Fibroblast of skin of abdomen (primary cell): ENCODE results near the gene ZFPL1.
A peak's percentile ranks its signal among the peaks of the same experiment; 100 is the strongest.

ENCODE experiments used
- DNase-seq: peaks from one replicate; pipeline ENCODE4 v3.0.0-alpha.2; 2013

Gene ZFPL1

DNA sequence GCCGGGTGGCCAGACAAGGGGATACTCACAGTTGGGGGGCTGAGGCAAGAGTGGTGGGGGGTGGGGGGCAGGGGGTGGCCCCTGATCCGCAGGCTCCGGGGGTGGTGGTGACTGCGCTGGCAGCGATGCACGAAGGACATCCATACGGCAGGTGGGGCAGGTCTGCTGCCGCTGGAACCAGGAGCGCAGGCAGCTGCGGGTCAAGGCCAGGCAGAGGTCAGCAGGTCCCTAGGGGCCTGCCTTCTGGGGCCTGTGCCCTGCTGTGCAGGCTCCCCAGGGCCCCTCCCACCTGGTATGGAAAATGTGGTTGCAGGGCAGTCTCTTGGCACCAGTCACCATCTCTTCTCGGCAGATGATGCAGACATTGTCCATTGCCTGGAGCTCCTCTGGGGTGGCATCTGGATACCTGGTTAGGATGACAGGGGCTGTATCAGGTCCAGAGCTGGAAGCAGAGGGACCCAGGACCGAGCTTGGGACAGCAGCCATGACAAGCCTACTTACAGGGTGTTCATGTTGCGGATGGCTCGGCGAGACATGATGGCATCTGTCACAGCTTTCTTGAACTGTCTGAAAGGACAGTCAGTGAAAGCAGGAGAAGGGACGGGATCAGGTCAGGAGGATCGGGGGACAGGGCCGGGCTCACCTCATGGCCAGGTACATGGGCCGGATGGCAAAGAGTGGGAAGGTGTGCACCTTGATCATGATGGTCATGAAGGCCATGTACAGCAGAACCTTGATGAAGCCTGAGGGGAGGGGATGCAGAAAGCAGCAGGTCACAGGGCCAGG, 46.8 kb downstream of the ZFPL1 start:
- no peak for DNase-seq

- DNase-seq: no peak
Observed at GRCh38 chr11:65131417-65131776, 47.4 kb downstream of the ZFPL1 start.

GRCh38 chr11:65131895-65132237, 47.8 kb downstream of the ZFPL1 start:
- no peak for DNase-seq

DNA sequence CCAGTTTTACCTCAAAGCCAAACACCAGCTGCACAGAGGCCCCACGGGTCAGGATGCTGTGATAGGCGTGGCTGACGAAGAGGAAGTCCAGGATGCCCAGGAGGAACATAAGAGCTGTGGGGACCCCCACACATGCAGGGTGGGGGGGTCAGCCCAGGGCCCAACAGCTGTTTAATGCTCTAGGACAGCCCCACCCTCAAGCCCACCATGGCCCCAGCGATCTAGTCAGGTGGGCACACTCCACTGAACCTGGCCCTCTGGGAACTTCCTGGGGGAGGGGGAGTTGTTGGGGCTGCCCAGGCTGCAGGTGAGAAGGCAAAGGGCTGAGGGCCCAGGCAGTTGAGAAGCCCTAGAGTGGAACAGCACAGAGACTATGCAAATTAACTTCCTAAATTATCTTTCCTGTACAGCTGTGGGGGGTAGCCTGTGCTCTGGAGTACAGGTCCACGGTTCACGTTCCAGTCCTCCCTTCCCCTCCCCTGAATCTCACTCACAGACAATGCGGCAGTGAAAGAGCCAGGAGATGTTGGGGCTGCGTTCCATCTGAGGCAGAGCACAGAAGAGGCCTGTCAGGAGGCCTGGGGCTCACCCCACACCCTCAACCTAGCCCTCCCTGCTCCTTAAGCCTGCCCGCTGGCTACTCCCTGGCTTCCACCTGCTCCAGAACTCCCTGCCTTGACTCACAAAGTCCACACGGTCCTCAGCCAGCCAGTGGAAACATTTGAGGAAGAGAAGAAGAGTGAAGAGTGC, 48.4 kb downstream of the ZFPL1 start:
- no peak for DNase-seq

DNA sequence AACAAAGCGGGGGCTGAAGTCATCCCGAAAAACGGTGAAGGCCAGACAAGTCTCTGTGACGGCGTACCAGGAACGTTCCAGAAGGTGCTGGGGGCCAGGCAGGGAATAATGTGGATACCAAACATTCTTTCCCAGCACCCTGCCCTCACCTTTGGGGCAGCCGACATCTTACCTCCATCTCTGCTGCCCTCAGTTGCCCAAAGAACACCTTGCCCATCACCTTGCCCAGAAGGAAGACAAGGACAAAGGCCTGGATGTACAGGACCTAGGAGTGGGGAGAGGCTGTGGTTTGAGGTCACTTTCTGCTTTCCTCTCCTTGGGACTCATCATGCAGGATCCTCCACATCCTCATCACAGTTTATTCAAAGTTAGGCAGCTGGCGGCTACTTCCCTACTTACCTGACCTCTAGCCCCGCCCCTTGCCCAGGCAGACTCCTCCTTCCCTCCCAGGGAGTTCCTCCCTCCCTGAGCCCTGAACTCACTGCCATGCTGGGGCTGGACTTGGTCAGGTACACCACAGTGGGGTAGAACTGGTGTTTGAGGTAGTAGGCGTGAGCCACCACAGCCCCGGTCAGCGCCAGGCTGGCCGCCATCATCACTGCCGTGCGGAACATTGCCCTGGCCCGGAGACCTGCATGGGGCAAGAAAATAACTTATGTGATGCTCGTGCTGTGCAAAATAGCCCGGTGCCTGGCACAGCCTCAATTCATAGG, 49.1 kb downstream of the ZFPL1 start:
- no peak for DNase-seq

DNA sequence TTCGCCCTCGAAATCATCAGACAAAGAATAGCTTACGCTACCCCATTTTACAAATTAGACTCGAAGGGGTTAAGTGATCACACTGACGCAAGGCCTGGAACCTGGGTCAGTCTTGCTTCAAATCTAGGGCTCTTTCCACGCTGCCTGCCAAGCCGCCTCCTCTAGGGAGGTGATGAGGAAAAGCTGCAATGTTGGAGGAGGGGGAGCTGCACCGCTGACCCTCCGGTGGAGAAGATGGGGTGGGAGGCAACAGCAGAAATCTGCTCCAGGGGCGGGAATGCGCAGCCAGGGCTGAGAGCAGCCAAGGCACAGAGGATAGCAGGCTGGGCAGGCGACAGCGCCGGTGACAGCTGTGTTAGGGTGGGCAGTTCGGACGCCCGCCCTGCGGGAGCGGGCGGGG, 49.7 kb downstream of the ZFPL1 start:
- no peak for DNase-seq

GRCh38 chr11:65134240-65134951, 50.4 kb downstream of the ZFPL1 start, which contains the start of gene SYVN1:
Gene SYVN1 (minus strand): TSS chr11:65134519. CDS start chr11:65133601, 918 bp downstream.
- DNase-seq: peak; percentile 88

- peak; percentile 97 for DNase-seq
Observed at GRCh38 chr11:65134952-65135632, 51.1 kb downstream of the ZFPL1 start.

DNA sequence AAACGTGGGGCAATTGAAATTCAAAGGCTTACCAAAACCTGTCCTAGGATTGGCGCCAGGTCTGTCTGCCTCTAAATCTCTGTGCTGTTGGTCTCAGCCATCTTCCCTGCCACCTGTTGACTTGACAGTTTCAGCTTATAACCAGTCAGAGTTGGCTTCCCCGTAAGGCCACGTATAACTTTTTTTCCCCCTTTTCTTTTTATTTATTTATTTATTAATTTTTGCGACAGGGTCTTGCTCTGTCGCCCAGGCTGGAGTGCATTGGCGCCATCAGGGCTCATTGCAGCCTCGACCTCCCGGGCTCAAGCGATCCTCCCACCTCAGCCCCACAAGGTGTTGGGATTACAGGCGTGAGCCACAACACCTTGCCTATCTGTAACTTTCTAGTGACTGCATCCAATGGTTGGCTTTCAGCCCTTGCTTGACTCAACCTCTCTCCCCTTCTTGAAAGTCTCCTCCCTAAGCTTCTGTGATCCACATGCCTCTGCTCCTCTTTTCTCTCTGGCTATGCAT, 51.7 kb downstream of the ZFPL1 start:
- no peak for DNase-seq

GRCh38 chr11:65136515-65137096, 52.6 kb downstream of the ZFPL1 start:
- no peak for DNase-seq
